ENCODE results near the gene SON.
"Not testable (repeated sequence)": the region's sequence is repeated elsewhere in the genome, so short reads cannot be mapped to it uniquely, and the experiment has no call there.

The SON gene

GRCh38 chr21:33546086-33546485, 3.2 kb downstream of the SON start:
- DNase-seq (ENCODE audit: low read depth): no peak

- no peak for DNase-seq (ENCODE audit: low read depth)
Measured at GRCh38 chr21:33549848-33550771, 7.3 kb downstream of the SON start.

GRCh38 chr21:33550772-33551660, 8.2 kb downstream of the SON start:
- no peak for DNase-seq (ENCODE audit: low read depth)

GRCh38 chr21:33551664-33552063, 8.8 kb downstream of the SON start:
- DNase-seq (ENCODE audit: low read depth): no peak

- DNase-seq (ENCODE audit: low read depth): no peak
Measured at GRCh38 chr21:33552093-33552998, 9.5 kb downstream of the SON start.

- no peak for DNase-seq (ENCODE audit: low read depth)
Measured at GRCh38 chr21:33552999-33553598, 10.3 kb downstream of the SON start.

- DNase-seq (ENCODE audit: low read depth): no peak
Measured at GRCh38 chr21:33554236-33554981, 11.6 kb downstream of the SON start.

- DNase-seq (ENCODE audit: low read depth): no peak
Measured at GRCh38 chr21:33554982-33555344, 12.1 kb downstream of the SON start.

- DNase-seq (ENCODE audit: low read depth): no peak
Measured at GRCh38 chr21:33557447-33557846, 14.6 kb downstream of the SON start.

GRCh38 chr21:33558777-33559421, 16.1 kb downstream of the SON start:
- DNase-seq (ENCODE audit: low read depth): no peak

- DNase-seq (ENCODE audit: low read depth): no peak
Measured at GRCh38 chr21:33559813-33560212, 17.0 kb downstream of the SON start.

GRCh38 chr21:33560965-33561364, 18.1 kb downstream of the SON start:
- DNase-seq (ENCODE audit: low read depth): no peak

- no peak for DNase-seq (ENCODE audit: low read depth)
Measured at GRCh38 chr21:33561373-33561772, 18.5 kb downstream of the SON start.

- no peak for DNase-seq (ENCODE audit: low read depth)
Measured at GRCh38 chr21:33562389-33562788, 19.6 kb downstream of the SON start.

- no peak for DNase-seq (ENCODE audit: low read depth)
Measured at GRCh38 chr21:33566514-33566913, 23.7 kb downstream of the SON start.

GRCh38 chr21:33567914-33568313, 25.1 kb downstream of the SON start:
- no peak for DNase-seq (ENCODE audit: low read depth)

- DNase-seq (ENCODE audit: low read depth): no peak
Measured at GRCh38 chr21:33568448-33568847, 25.6 kb downstream of the SON start.

- no peak for DNase-seq (ENCODE audit: low read depth)
Measured at GRCh38 chr21:33569991-33570390, 27.2 kb downstream of the SON start.

- DNase-seq (ENCODE audit: low read depth): no peak
Measured at GRCh38 chr21:33572350-33572749, 29.5 kb downstream of the SON start.

- not testable (repeated sequence) for DNase-seq (ENCODE audit: low read depth)
Measured at GRCh38 chr21:33576741-33577141, 33.9 kb downstream of the SON start.

Data from stimulated activated CD8-positive, alpha-beta memory T cell treated with anti-CD3 and anti-CD28 coated beads, Interleukin-15, amount 100 ng/mL, for 24 hours (primary cell).